Nucleus accumbens (tissue), 56 donors: Measurements from ENCODE around the gene SFMBT2.
A peak's percentile ranks its signal among the peaks of the same experiment; 100 is the strongest.

Source experiments
- DNase-seq, 56 donors: peaks; one replicate each; lab custom pipeline; 2025; lab: John Stamatoyannopoulos, UW

Gene SFMBT2

GRCh38 chr10:7117806-7118674 lies 292.8 kb downstream of the SFMBT2 start:
- peak in 41 of 56 donors; percentile 4 to 74 (median 23) for DNase-seq

- DNase-seq: no peak
Observed at GRCh38 chr10:7117177-7117799, 293.5 kb downstream of the SFMBT2 start.

- DNase-seq: no peak
Observed at GRCh38 chr10:7111561-7111960, 299.3 kb downstream of the SFMBT2 start.

GRCh38 chr10:7111089-7111488 lies 299.7 kb downstream of the SFMBT2 start:
- DNase-seq: no peak
